COLO829 (cell line): Measurements from ENCODE around the gene SEMA3F.

Experiments
- DNase-seq: peaks from one replicate; pipeline ENCODE4 v3.0.0; 2012; ENCODE audit warnings: low spot score

Gene SEMA3F

GRCh38 chr3:50156549-50157493 lies 1.7 kb downstream of the SEMA3F start:
- DNase-seq, result no peak

DNA sequence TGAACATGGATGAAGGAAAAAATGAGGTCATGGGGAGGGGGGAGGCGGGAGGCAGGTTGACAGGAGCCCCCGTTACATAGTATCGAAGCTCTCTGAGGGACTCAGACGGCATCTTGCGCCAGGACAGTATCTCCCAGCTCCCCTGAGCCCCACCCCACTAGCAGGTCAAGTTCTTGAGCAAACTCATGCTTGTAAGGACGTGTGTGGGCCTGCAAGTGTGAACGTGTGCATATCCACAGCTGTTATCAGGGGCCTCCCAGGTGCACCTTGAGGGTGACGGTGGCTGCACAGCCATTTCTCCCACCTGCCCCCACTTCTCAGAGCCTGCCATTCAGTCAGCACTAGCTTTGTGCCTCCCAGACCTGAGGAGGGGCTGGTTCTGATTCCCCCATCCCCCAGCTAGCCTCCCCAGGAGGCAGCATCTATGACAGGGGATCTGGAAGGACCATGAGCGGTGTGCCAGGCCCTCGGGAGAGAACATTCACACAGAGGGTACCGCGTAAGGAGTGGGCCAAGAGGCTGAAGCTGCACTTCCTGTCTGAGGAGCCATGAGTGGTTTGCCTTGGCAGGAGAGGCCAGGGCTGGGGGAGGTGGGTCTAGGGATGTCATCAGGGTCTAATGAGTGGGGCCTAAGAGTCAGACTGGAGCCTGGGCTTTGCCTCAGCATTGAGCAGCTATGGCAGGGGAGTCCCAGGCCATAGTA lies 2.9 kb downstream of the SEMA3F start:
- DNase-seq, result no peak

DNA sequence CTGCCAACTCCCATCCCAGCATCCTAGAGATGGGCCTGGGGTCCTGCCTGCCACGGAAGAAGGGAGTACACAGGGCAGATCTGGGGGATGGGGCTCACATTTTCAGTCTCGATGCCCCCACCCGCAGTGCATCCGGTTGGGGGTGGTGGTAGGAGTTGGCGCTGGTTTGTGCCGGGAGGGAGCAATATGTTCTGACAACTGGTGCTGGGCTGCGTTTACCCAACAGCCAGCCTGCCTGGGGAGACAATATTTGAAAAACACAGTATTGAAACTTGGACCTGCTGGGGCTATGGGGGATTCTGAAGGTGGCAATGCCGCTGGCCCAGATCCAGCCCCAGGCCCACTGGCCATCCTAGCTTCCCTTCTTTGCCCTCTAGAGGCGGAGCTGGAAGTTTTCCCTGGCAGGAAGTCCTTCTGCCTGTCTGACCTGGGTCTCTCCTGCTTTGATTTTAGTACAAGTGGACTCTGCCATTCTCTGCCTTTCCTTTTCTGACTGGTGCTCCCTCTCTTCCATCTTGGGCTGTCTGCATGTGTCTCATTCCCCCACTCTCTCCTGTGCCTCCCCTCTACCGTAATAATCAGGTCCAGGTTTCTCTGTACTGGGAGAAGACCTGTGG lies 3.5 kb downstream of the SEMA3F start:
- no peak for DNase-seq

- no peak for DNase-seq
Observed at GRCh38 chr3:50160561-50160983, 5.4 kb downstream of the SEMA3F start.

DNA sequence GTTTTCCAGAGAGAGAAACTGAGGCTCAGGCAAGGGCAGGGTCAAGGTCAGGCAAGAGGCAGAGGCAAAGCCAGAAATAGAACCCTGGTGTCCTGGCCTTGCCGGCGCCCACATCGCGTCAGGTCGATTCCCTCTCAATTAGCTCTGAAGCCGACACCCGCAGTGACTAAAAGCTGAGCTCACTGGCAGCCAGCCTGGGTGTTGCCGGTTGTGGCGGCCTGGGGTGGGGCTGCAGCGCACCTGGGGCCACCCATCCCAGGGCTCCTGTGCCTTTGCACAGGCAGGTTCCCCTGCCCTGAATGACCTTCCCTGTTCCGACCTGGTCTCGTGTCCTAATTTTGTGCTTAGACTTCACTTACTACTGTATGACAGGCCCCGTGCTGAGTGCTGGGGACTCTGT lies 6.2 kb downstream of the SEMA3F start:
- DNase-seq, result no peak

GRCh38 chr3:50162034-50162883 lies 7.1 kb downstream of the SEMA3F start:
- no peak for DNase-seq

GRCh38 chr3:50163572-50164455 lies 8.7 kb downstream of the SEMA3F start:
- no peak for DNase-seq

DNA sequence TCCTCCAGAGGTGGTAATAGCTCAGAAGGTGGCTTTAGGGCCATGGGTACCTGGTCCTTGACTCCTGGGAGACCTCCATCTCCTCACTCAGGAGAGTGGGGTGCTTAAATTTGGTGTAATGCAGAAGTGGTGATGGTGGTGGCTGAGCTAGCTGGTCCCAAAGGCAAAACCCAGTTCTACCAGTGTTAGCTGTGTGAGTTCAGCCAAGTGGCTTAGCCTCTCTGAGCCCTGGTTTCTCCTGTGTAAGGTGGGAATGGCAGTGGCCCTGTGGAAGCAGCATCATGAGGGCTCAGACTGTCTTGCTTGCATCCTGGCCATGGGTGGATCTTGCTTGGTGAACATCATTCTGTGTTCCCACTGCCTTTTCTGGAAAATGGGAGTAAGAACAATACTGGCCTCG lies 9.4 kb downstream of the SEMA3F start:
- DNase-seq, result no peak

DNA sequence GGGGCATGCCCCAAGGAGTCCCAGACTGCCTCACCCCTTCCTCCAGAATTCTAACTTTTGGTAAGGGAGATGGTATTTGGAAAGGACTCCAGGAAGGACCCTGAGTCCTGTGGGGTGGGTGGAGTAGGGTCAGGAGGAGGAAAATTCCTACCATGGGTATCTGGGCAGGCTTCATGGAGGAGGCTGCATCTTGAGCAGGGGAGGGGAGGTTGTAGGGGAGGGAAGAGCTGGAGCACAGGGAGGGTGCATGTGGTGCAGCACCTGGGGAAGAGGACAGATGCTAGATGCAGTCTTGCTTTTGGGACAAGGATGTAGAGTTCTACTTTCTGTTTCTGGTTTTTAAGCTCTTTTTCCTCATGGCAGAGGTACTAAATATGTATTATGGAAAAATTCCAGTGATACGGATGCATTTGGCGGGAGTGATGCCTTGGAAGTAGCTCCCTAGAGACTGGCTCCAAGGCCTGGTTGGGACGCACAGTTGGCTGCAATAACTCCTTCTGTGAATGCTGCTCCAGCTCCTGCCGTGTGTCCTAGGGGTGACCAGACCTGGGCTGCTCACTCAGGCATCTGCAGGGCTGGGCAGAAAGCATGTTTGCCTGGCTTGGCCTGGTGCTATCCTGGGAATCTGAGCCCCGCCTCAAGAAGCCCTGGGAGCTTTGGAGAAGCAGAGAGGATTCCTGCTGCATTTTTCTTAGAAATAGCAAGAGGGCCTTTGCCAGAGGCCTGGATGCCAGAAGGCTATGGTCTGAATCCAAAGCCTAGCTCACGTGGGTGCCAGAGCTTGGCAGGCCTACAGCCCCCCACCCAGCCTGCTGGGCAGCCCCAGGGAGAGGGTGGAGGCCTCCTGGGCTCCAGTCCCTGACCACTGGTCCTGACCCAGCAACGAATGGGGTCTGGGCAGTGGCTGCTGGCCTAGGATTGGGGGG lies 10.1 kb downstream of the SEMA3F start:
- DNase-seq, result no peak

- no peak for DNase-seq
Observed at GRCh38 chr3:50165910-50166538, 10.9 kb downstream of the SEMA3F start.

DNA sequence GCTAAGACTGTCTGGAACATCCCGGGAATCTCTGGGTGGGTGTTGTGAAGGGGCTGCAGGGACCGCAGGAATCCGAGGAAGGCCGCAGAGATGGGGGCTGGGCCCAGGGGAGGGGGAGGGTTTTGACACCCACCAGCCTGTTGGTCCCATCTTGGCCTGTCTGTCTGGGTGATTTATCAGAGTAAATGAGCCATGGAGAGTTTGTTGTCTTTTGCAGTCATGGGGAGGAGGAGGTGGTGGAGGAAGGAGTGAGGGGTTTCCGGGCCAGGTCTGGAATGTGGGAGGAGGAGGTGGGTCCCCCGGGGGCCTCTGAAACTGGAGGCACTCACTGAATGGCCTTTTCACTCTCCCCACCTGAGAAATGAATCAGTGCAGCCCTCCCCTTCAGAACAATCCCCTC lies 11.5 kb downstream of the SEMA3F start:
- no peak for DNase-seq

DNA sequence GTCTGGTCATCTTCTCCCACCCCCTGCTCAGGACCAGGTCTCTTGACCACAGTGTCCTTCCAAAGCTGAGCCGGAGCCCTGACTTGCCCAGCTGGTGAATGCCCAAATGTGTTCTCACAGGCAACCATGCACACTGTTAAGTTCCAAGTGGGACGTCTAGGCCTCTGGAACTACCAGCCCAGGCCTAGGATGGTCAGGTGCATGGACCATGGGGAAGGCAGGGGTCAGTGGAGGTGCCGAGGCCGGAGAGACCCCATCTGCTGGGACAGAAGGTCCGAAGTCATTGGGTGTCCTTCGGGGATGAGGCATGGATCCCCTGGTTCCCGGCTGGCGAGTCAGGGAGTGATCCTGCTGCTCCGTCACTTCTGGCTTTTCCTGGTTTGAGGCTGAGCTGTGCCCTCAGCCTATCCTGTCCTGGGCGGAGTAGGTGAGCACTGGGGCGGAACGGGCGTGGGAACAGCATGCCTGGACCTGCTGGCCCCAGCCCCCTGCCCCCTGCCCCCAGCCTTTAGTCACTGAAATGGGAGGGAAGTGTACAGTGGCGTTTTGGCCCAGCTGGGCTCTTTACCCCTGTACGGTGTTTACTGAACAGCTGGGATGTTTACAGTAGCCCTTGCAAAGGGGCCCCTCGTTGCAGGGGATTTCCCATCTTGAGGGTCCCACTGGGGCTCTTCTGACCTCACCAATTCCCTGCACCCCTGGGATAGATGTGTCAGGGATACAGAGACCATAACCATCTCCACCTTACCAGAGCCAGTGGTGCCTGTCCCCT lies 12.1 kb downstream of the SEMA3F start:
- DNase-seq, result no peak

- no peak for DNase-seq
Observed at GRCh38 chr3:50167841-50168209, 12.7 kb downstream of the SEMA3F start.

- DNase-seq, result no peak
Observed at GRCh38 chr3:50168388-50168787, 13.3 kb downstream of the SEMA3F start.

DNA sequence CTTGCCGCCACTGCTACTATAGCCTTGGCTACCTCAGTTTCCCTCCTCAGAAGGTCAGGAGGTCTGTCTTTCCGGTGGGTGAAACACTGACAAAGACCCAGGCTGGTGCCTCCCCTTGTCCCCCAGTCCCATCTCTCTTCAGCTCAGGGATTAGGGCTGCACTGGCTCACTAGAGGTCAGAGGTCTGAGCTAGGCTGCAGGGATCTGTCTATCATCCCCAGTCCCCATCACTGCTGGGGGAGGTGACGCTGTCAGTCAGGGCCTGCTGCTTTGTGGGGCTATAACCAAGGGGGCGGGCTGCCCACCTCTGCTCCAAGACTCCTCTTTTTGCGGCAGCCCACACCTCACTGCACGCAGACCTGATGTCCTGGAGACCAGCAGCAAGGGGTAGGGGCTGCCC lies 13.7 kb downstream of the SEMA3F start:
- DNase-seq, result no peak

- DNase-seq, result no peak
Observed at GRCh38 chr3:50169232-50169832, 14.2 kb downstream of the SEMA3F start.

GRCh38 chr3:50169858-50170257 lies 14.7 kb downstream of the SEMA3F start:
- DNase-seq, result no peak

DNA sequence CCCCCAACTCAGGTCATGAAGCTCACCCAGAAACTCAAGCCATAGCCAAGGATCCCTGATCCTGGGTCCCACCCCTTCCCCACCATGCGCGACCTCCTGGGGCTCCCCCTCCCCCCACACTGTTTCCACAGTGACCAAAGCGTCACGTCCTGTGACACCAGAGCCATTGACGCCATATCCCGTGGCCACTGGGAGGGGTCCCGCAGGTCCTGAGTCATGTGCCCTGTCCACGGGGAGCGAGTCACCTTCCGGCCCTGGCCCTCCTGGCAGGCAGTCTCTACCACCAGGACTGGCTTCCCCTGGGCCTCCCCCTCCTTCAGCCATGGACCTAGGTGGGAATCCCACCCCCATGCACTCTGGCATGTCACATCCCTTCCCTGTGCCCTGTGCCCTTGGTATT lies 15.6 kb downstream of the SEMA3F start:
- DNase-seq, result peak; percentile 60
